Liver (tissue), 9 donors: ENCODE results near the gene PWWP2A. TPM values are rescaled to one million over a fixed set of nuclear protein-coding genes. Genes with fewer than 3 reads are reported as not detected.

Experiments used
- DNase-seq: peaks from one replicate; pipeline ENCODE4 v3.0.0-alpha.2; 2017; ENCODE audit warnings: low spot score
- H3K27ac ChIP-seq, 2 donors: one replicate each; pipeline ENCODE4 v1.7.0; 2013; ENCODE audit warnings: inconsistent platforms in 2 of 2, low read length in 2 of 2, control low read depth in 1 of 2, low read depth in 1 of 2, mild to moderate bottlenecking in 1 of 2
- H3K27me3 ChIP-seq, 4 donors: one replicate each; pipeline versions ENCODE4 v1.6.1 to v1.7.0; 2013; ENCODE audit warnings: low read length in 3 of 4, inconsistent platforms in 1 of 4, mild to moderate bottlenecking in 1 of 4, moderate library complexity in 1 of 4; ENCODE audit not compliant: control insufficient read depth in 4 of 4, insufficient read depth in 4 of 4
- H3K36me3 ChIP-seq, 4 donors: one replicate each; pipeline versions ENCODE4 v1.6.1 to v1.7.0; 2013; ENCODE audit warnings: low read length in 3 of 4, mild to moderate bottlenecking in 3 of 4, low read depth in 1 of 4, moderate library complexity in 1 of 4; ENCODE audit not compliant: control insufficient read depth in 4 of 4, insufficient read depth in 3 of 4
- H3K4me1 ChIP-seq, 4 donors: one replicate each; pipeline versions ENCODE4 v1.6.1 to v1.7.0; 2013; ENCODE audit warnings: low read length in 3 of 4, mild to moderate bottlenecking in 3 of 4, moderate library complexity in 1 of 4; ENCODE audit not compliant: control insufficient read depth in 4 of 4, insufficient read depth in 4 of 4
- H3K4me3 ChIP-seq, 3 donors: one replicate each; pipeline versions ENCODE4 v1.6.1 to v1.7.0; 2013; ENCODE audit warnings: low read length in 3 of 3, control low read depth in 1 of 3, low read depth in 1 of 3, mild to moderate bottlenecking in 1 of 3
- H3K9ac ChIP-seq, 2 donors: one replicate each; pipeline ENCODE4 v1.7.0; 2013; ENCODE audit warnings: low read length in 2 of 2, mild to moderate bottlenecking in 2 of 2, moderate library complexity in 2 of 2, control low read depth in 1 of 2, low read depth in 1 of 2
- H3K9me3 ChIP-seq, 4 donors: one replicate each; pipeline versions ENCODE4 v1.6.1 to v1.7.0; 2013; ENCODE audit warnings: low read length in 3 of 4; ENCODE audit not compliant: control insufficient read depth in 4 of 4
- EGR1 ChIP-seq, 2 donors: IDR thresholded peaks; 2 replicates each; pipeline ENCODE4 v1.6.1; 2016 to 2018; ENCODE audit warnings: antibody characterized with exemption in 2 of 2, low read depth in 2 of 2
- FOXA1 ChIP-seq: IDR thresholded peaks from 2 replicates; pipeline ENCODE4 v1.6.1; 2016; ENCODE audit warnings: antibody characterized with exemption
- FOXA2 ChIP-seq: IDR thresholded peaks from 2 replicates; pipeline ENCODE4 v1.6.1; 2016; ENCODE audit warnings: antibody characterized with exemption
- GABPA ChIP-seq, 2 donors: IDR thresholded peaks in 1 of 2; conservative IDR thresholded peaks in 1 of 2; 2 replicates each; pipeline ENCODE4 v1.6.1; 2016; ENCODE audit warnings: antibody characterized with exemption in 2 of 2, mild to moderate bottlenecking in 1 of 2, moderate library complexity in 1 of 2
- HNF4A ChIP-seq, 2 donors: conservative IDR thresholded peaks; 2 replicates each; pipeline ENCODE4 v1.6.1; 2016; ENCODE audit warnings: antibody characterized with exemption in 2 of 2, mild to moderate bottlenecking in 2 of 2
- HNF4G ChIP-seq: IDR thresholded peaks from 2 replicates; pipeline ENCODE4 v1.6.1; 2016; ENCODE audit warnings: antibody characterized with exemption
- JUND ChIP-seq, 2 donors: IDR thresholded peaks; 2 replicates each; pipeline ENCODE4 v1.6.1; 2016; ENCODE audit warnings: antibody characterized with exemption in 2 of 2
- RAD21 ChIP-seq, 2 donors: IDR thresholded peaks; 2 replicates each; pipeline ENCODE4 v1.6.1; 2016; ENCODE audit warnings: antibody characterized with exemption in 2 of 2, mild to moderate bottlenecking in 2 of 2
- SP1 ChIP-seq: IDR thresholded peaks from 2 replicates; pipeline ENCODE4 v1.6.1; 2018; ENCODE audit warnings: antibody characterized with exemption, mild to moderate bottlenecking
- WGBS: extraction: QIAGEN DNeasy Blood & Tissue Kit; methylation state at CpG from one replicate; pipeline ENCODE4 v1.1.7; 2013; 5-methylcytosine and 5-hydroxymethylcytosine counted together
- polyA plus RNA-seq, 2 donors: library from polyadenylated mRNA; stranded (reverse) in 1 of 2; unstranded in 1 of 2; fragments of 200-250 nt in 1 of 2; fragments of >200 nt in 1 of 2; fragmentation: Nextera tagmentation in 1 of 2; extraction: Ambion mirVana in 1 of 2; gene quantifications; one replicate each; pipeline versions ENCODE4 v1.2.1 to v1.2.3, GENCODE V29; 2013 to 2015
- total RNA-seq, 2 donors: library from RNA; depleted of rRNA; stranded (reverse); fragments of >200 nt; gene quantifications; one replicate each; pipeline ENCODE4 v1.2.3, GENCODE V29; 2014
- TF ChIP-seq, protein P1 (sequence below): IDR thresholded peaks from 2 replicates; pipeline ENCODE4 v1.6.1; 2016; ENCODE audit warnings: antibody characterized with exemption
- TF ChIP-seq, protein P2 (sequence below): IDR thresholded peaks from 2 replicates; pipeline ENCODE4 v1.6.1; 2016; ENCODE audit warnings: antibody characterized with exemption, mild to moderate bottlenecking
- TF ChIP-seq, protein P3 (sequence below): IDR thresholded peaks from 2 replicates; pipeline ENCODE4 v1.6.1; 2016; ENCODE audit warnings: antibody characterized with exemption
- TF ChIP-seq, protein P4 (sequence below): fragments of 150-350 bp; IDR thresholded peaks from 2 replicates; pipeline ENCODE4 v1.5.1; 2017; ENCODE audit warnings: improper control_type of control experiment, low read depth, low read length; ENCODE audit not compliant: missing input control
- donor health status: healthy.
- donor health status: healthy.
- donor health status: healthy.
- donor health status: healthy.
- donor health status: healthy.

Gene PWWP2A
- total and polyA plus RNA-seq, 4 donors = 4.8 to 14.6 (median 8.2) TPM

DNA sequence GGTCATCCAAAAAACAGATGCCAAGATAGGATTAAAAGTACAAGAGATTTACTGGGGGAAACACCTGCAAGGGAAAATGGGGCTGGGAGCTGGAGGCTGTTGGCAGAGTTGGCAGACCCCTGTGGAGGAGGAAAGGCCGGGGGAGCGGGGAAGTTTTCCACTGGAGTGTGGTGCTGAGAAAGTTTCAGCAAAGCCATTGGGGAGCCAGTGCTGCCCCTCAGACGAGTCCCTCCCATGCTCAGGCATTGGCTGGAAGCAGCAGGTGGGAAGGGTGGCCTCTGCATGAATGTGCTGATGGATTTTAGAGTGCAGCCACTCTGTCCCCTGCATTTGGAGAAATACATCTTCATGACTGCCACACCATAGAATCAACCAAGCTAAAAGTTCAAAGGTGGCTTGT, 57.5 kb downstream of the PWWP2A start:
- Histone ChIP-seq H3K27me3 (no peaks in the 10 kb centered on the region), H3K9me3 (no peaks in the 10 kb centered on the region), H3K9ac (no peak overlapping the region), H3K36me3 (peaks cover 7 to 21% (median 13%) of the 10 kb centered on the region in 4 donors), H3K4me1 (peaks cover 2 to 14% (median 7%) of the 10 kb centered on the region in 4 donors), H3K27ac (no peak overlapping the region), H3K4me3 (no peak overlapping the region)
- TF ChIP-seq, protein P1, sequence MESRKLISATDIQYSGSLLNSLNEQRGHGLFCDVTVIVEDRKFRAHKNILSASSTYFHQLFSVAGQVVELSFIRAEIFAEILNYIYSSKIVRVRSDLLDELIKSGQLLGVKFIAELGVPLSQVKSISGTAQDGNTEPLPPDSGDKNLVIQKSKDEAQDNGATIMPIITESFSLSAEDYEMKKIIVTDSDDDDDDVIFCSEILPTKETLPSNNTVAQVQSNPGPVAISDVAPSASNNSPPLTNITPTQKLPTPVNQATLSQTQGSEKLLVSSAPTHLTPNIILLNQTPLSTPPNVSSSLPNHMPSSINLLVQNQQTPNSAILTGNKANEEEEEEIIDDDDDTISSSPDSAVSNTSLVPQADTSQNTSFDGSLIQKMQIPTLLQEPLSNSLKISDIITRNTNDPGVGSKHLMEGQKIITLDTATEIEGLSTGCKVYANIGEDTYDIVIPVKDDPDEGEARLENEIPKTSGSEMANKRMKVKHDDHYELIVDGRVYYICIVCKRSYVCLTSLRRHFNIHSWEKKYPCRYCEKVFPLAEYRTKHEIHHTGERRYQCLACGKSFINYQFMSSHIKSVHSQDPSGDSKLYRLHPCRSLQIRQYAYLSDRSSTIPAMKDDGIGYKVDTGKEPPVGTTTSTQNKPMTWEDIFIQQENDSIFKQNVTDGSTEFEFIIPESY = no peak
- TF ChIP-seq, protein P2, sequence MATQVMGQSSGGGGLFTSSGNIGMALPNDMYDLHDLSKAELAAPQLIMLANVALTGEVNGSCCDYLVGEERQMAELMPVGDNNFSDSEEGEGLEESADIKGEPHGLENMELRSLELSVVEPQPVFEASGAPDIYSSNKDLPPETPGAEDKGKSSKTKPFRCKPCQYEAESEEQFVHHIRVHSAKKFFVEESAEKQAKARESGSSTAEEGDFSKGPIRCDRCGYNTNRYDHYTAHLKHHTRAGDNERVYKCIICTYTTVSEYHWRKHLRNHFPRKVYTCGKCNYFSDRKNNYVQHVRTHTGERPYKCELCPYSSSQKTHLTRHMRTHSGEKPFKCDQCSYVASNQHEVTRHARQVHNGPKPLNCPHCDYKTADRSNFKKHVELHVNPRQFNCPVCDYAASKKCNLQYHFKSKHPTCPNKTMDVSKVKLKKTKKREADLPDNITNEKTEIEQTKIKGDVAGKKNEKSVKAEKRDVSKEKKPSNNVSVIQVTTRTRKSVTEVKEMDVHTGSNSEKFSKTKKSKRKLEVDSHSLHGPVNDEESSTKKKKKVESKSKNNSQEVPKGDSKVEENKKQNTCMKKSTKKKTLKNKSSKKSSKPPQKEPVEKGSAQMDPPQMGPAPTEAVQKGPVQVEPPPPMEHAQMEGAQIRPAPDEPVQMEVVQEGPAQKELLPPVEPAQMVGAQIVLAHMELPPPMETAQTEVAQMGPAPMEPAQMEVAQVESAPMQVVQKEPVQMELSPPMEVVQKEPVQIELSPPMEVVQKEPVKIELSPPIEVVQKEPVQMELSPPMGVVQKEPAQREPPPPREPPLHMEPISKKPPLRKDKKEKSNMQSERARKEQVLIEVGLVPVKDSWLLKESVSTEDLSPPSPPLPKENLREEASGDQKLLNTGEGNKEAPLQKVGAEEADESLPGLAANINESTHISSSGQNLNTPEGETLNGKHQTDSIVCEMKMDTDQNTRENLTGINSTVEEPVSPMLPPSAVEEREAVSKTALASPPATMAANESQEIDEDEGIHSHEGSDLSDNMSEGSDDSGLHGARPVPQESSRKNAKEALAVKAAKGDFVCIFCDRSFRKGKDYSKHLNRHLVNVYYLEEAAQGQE = no peak
- TF ChIP-seq JUND (IDR thresholded peaks at IDR 0.05) = no peak
- no peak for TF ChIP-seq RAD21 (IDR thresholded peaks at IDR 0.05)
- TF ChIP-seq, protein P3, sequence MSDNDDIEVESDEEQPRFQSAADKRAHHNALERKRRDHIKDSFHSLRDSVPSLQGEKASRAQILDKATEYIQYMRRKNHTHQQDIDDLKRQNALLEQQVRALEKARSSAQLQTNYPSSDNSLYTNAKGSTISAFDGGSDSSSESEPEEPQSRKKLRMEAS = no peak
- TF ChIP-seq SP1 = no peak
- TF ChIP-seq FOXA2 = no peak
- TF ChIP-seq FOXA1 = no peak
- no peak for TF ChIP-seq HNF4A (conservative IDR thresholded peaks at IDR 0.05)
- no peak for TF ChIP-seq EGR1 (IDR thresholded peaks at IDR 0.05; ENCODE audit: low read depth in 2 of 2)
- 90% methylated on average over 3 of the region's 3 CpGs for WGBS
- DNase-seq = no peak

DNA sequence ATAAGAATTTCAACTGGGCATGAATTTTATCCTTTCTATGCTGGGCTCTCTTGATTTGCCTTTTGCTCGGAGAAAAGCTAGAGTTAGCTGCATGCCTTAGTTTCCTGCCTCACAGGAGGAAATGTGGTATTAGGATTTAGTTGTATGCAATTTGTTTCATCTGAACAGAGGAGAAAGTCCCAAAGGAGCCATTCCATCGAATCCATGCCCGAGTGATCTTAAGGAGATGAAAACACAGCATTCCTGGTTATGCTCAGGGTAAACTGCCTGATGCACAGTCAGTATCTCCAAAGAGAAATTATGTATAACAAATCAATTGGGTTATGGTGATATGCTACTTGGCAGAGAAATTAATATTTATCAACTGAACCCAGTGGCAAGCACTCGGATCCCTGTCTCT, 59.2 kb downstream of the PWWP2A start:
- Histone ChIP-seq H3K9me3 (no peaks in the 10 kb centered on the region), H3K4me3 (no peak overlapping the region), H3K27ac (no peak overlapping the region), H3K36me3 (peaks cover 5 to 36% (median 19%) of the 10 kb centered on the region in 4 donors), H3K4me1 (peaks cover 0 to 12% (median 7%) of the 10 kb centered on the region in 4 donors), H3K9ac (no peak overlapping the region), H3K27me3 (no peaks in the 10 kb centered on the region)
- 94% methylated on average over 4 of the region's 4 CpGs for WGBS
- no peak for DNase-seq
- TF ChIP-seq HNF4A (conservative IDR thresholded peaks at IDR 0.05) = no peak
- TF ChIP-seq, protein P4, sequence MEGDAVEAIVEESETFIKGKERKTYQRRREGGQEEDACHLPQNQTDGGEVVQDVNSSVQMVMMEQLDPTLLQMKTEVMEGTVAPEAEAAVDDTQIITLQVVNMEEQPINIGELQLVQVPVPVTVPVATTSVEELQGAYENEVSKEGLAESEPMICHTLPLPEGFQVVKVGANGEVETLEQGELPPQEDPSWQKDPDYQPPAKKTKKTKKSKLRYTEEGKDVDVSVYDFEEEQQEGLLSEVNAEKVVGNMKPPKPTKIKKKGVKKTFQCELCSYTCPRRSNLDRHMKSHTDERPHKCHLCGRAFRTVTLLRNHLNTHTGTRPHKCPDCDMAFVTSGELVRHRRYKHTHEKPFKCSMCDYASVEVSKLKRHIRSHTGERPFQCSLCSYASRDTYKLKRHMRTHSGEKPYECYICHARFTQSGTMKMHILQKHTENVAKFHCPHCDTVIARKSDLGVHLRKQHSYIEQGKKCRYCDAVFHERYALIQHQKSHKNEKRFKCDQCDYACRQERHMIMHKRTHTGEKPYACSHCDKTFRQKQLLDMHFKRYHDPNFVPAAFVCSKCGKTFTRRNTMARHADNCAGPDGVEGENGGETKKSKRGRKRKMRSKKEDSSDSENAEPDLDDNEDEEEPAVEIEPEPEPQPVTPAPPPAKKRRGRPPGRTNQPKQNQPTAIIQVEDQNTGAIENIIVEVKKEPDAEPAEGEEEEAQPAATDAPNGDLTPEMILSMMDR = no peak
- TF ChIP-seq GABPA (IDR thresholded peaks at IDR 0.05 in 1 of 2, conservative IDR thresholded peaks at IDR 0.05 in 1 of 2) = no peak
- no peak for TF ChIP-seq SP1
- no peak for TF ChIP-seq HNF4G
- TF ChIP-seq, protein P3 = no peak
- TF ChIP-seq FOXA1 = no peak
